Measurements from ENCODE around the gene TEX22. TPM values are rescaled to one million over a fixed set of nuclear protein-coding genes. Genes with fewer than 3 reads are reported as not detected.

TEX22 gene
- total RNA-seq, 4 donors from 2014 or later = 1.3 TPM; not detected in 3

GRCh38 chr14:105382343-105383082, 15.8 kb upstream of the TEX22 start:
- TF ChIP-seq CTCF (IDR thresholded peaks at IDR 0.05; ENCODE audit: low read depth) = no peak

GRCh38 chr14:105383083-105383730, 15.1 kb upstream of the TEX22 start:
- no peak for TF ChIP-seq CTCF (IDR thresholded peaks at IDR 0.05; ENCODE audit: low read depth)

- TF ChIP-seq CTCF (IDR thresholded peaks at IDR 0.05; ENCODE audit: low read depth) = no peak
Observed at GRCh38 chr14:105384041-105384557, 14.2 kb upstream of the TEX22 start.

GRCh38 chr14:105384605-105385321, 13.6 kb upstream of the TEX22 start:
- TF ChIP-seq CTCF (IDR thresholded peaks at IDR 0.05; ENCODE audit: low read depth) = no peak

- no peak for TF ChIP-seq CTCF (IDR thresholded peaks at IDR 0.05; ENCODE audit: low read depth)
Observed at GRCh38 chr14:105385322-105385637, 13.1 kb upstream of the TEX22 start.

- no peak for TF ChIP-seq CTCF (IDR thresholded peaks at IDR 0.05; ENCODE audit: low read depth)
Observed at GRCh38 chr14:105385698-105386365, 12.5 kb upstream of the TEX22 start.
